SK-N-SH treated with all-trans-retinoic acid at 6 μM for 48 hours (cell line): ENCODE measurements around the gene CLTCL1.
"Not testable (repeated sequence)": the region's sequence is repeated elsewhere in the genome, so short reads cannot be mapped to it uniquely, and the experiment has no call there.

Source experiments
- ATAC-seq: fragments of 200-7000 bp; cut with Tn5 transposase; 3 replicates; pipeline ENCODE4 v1.9.1; 2020; ENCODE audit warnings: mild to moderate bottlenecking, moderate library complexity
- ARNTL ChIP-seq: fragments of 450-650 bp; formaldehyde crosslinking; IDR thresholded peaks from 2 replicates; pipeline ENCODE4 v1.5.0; 2020; ENCODE audit warnings: low read depth, mild to moderate bottlenecking, moderate library complexity, borderline replicate concordance
- BACH2 ChIP-seq: fragments of 250-450 bp; sonication (Bioruptor Pico); IDR thresholded peaks from 2 replicates; pipeline ENCODE4 v1.9.0; 2021; ENCODE audit warnings: mild to moderate bottlenecking, borderline replicate concordance
- CSDC2 ChIP-seq: fragments of 250-450 bp; sonication (Bioruptor Pico); IDR thresholded peaks from 2 replicates; pipeline ENCODE4 v1.5.0; 2020; ENCODE audit warnings: mild to moderate bottlenecking, moderate library complexity
- ESRRG ChIP-seq: fragments of 250-450 bp; sonication (Bioruptor Pico); IDR thresholded peaks from 2 replicates; pipeline ENCODE4 v1.6.1; 2021; ENCODE audit warnings: mild to moderate bottlenecking
- GLIS3 ChIP-seq: fragments of 250-450 bp; sonication (Bioruptor Pico); IDR thresholded peaks from 2 replicates; pipeline ENCODE4 v1.5.0; 2020; ENCODE audit warnings: mild to moderate bottlenecking, moderate library complexity
- ISL1 ChIP-seq: fragments of 250-450 bp; sonication (Bioruptor Pico); IDR thresholded peaks from 2 replicates; pipeline ENCODE4 v2.1.2; 2022; ENCODE audit warnings: mild to moderate bottlenecking, moderate library complexity
- OSR1 ChIP-seq: fragments of 250-450 bp; sonication (Bioruptor Pico); IDR thresholded peaks from 2 replicates; pipeline ENCODE4 v1.8.0; 2022; ENCODE audit warnings: moderate library complexity, mild to moderate bottlenecking, inconsistent platforms
- PATZ1 ChIP-seq: fragments of 250-450 bp; sonication (Bioruptor Pico); IDR thresholded peaks from 2 replicates; pipeline ENCODE4 v1.8.0; 2020; ENCODE audit warnings: mild to moderate bottlenecking, moderate library complexity, borderline replicate concordance
- PPARA ChIP-seq: fragments of 250-450 bp; sonication (Bioruptor Pico); IDR thresholded peaks from 2 replicates; pipeline ENCODE4 v1.5.0; 2020; ENCODE audit warnings: mild to moderate bottlenecking, borderline replicate concordance
- RARB ChIP-seq: fragments of 250-450 bp; sonication (Bioruptor Pico); IDR thresholded peaks from 2 replicates; pipeline ENCODE4 v1.8.0; 2021; ENCODE audit warnings: mild to moderate bottlenecking, moderate library complexity
- SNAI2 ChIP-seq: fragments of 250-450 bp; sonication (Bioruptor Pico); IDR thresholded peaks from 2 replicates; pipeline ENCODE4 v1.5.0; 2020; ENCODE audit warnings: mild to moderate bottlenecking, moderate library complexity
- TCF4 ChIP-seq: fragments of 250-450 bp; sonication (Bioruptor Pico); IDR thresholded peaks from 2 replicates; pipeline ENCODE4 v1.8.0; 2021; ENCODE audit warnings: mild to moderate bottlenecking, moderate library complexity, borderline replicate concordance
- TOX ChIP-seq: fragments of 250-450 bp; sonication (Bioruptor Pico); IDR thresholded peaks from 2 replicates; pipeline ENCODE4 v1.8.0; 2021; ENCODE audit warnings: mild to moderate bottlenecking, moderate library complexity, borderline replicate concordance
- ZC3H10 ChIP-seq: fragments of 250-450 bp; sonication (Bioruptor Pico); IDR thresholded peaks from 2 replicates; pipeline ENCODE4 v1.5.1; 2021; ENCODE audit warnings: mild to moderate bottlenecking, moderate library complexity
- ZFP3 ChIP-seq: fragments of 250-450 bp; sonication (Bioruptor Pico); IDR thresholded peaks from 2 replicates; pipeline ENCODE4 v1.5.0; 2020; ENCODE audit warnings: mild to moderate bottlenecking, moderate library complexity
- ZFP30 ChIP-seq: fragments of 450-650 bp; formaldehyde crosslinking; IDR thresholded peaks from 2 replicates; pipeline ENCODE4 v1.5.0; 2022; ENCODE audit warnings: mild to moderate bottlenecking, moderate library complexity
- ZNF565 ChIP-seq: fragments of 450-650 bp; formaldehyde crosslinking; conservative IDR thresholded peaks from 2 replicates; pipeline ENCODE4 v1.5.0; 2020; ENCODE audit warnings: low read depth, mild to moderate bottlenecking, moderate library complexity
- ZNF70 ChIP-seq: fragments of 450-650 bp; formaldehyde crosslinking; IDR thresholded peaks from 2 replicates; pipeline ENCODE4 v1.5.0; 2020; ENCODE audit warnings: mild to moderate bottlenecking, moderate library complexity
- ZNF8 ChIP-seq: fragments of 450-650 bp; formaldehyde crosslinking; IDR thresholded peaks from 2 replicates; pipeline ENCODE4 v1.5.0; 2020; ENCODE audit warnings: mild to moderate bottlenecking, moderate library complexity
- TF ChIP-seq, protein P1 (sequence below): fragments of 250-450 bp; sonication (Bioruptor Pico); IDR thresholded peaks from 2 replicates; pipeline ENCODE4 v1.8.0; 2021; ENCODE audit warnings: low read depth, mild to moderate bottlenecking, moderate library complexity, borderline replicate concordance
- TF ChIP-seq, protein P2 (sequence below): fragments of 250-450 bp; sonication (Bioruptor Pico); IDR thresholded peaks from 2 replicates; pipeline ENCODE4 v1.5.0; 2020; ENCODE audit warnings: mild to moderate bottlenecking, moderate library complexity

The CLTCL1 gene

DNA sequence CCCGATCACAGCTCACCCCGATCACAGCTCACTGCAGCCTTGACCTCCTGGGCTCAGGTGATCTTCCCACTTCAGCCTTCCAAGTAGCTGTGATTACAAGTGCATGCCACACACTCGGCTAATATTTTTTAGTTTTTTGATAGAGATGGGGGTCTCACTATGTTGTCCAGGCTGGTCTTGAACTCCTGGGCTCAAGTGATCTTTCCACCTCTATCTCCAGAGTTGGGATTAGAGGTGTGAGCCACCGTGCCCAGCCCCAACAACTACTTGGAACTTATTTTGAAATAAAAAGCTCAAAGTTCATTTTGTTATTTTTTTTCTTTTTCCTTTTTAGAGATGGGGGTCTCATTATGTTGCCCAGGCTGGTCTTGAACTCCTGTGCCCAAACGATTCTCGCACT is 85.2 kb downstream of the CLTCL1 start:
- ATAC-seq, result no peak
- TF ChIP-seq ARNTL (CRISPR knock-in tag) (no peak), BACH2 (CRISPR knock-in tag) (no peak), CSDC2 (CRISPR knock-in tag) (no peak), ESRRG (CRISPR knock-in tag) (no peak)

DNA sequence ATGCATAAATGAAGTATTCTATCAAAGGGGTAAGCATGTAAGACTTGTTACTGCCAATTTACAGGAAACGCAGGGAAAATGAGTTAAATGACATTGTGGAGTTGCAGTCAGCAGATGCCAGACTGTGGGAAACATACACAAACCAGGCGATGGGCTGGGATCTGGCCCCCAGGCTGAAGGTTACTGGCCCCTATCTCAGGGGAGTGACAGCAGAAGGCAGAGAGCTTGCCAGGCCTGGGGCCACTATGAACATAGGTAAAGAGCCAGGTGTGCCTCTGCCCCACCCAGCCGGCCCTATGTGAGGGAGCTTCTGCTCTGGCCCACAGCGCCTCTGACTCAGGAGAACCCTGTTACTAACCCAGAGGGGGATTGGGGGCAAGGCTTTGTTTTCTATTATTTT is 86.9 kb downstream of the CLTCL1 start:
- TF ChIP-seq ZNF565 (CRISPR knock-in tag) (no peak), ARNTL (CRISPR knock-in tag) (no peak)
- no peak for ATAC-seq

- ATAC-seq, result no peak
These were observed 87.7 kb downstream of the CLTCL1 start for GRCh38 chr22:19203834-19204233.

GRCh38 chr22:19202799-19203186 is 88.7 kb downstream of the CLTCL1 start:
- not testable (repeated sequence) for ATAC-seq

More at GRCh38 chr22:19203834-19204233, 87.7 kb downstream of the CLTCL1 start:
- TF ChIP-seq SNAI2 (CRISPR knock-in tag), result no peak
- TF ChIP-seq ZFP3 (CRISPR knock-in tag), result no peak
- no peak for TF ChIP-seq OSR1 (CRISPR knock-in tag)
- no peak for TF ChIP-seq GLIS3

DNA sequence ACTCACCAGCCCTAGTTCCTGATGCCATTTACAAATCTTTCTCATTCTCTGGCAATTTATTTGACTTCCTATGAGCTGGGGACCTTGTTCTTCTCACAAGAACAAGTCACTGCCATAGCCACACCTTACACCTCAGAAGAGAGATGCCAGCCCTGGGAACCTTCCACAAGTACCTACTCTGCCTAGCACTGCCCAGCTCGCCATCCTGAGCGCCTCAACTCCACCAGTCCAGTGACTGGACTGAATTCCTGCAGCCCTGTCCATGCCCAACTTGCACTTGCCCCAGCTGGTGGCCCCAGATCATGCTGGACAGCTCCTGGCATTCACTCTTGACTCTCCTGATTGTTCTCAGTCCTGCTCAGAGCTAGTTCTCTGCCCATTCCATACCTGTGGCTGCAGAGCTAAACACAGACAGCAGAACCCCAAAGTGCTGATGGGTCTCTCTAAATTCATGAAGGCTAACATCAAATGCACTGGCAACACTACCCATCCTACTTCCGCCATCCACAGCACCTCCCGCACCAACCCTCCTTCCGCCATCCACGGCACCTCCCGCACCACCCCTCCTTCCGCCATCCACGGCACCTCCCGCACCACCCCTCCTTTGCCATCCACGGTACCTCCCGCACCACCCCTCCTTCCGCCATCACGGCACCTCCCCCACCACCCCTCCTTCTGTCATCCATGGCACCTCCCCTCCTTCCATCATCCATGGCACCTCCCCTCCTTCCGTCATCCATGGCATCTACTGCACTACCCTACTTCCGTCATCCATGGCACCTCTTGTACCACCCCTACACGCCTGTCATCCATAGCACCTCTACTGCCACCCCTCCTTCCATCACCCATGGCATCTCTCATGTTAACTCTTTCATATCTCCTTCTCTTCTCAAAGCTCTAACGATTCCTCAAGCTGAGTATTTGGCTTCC is 89.4 kb downstream of the CLTCL1 start:
- ATAC-seq, result no peak

More for the DNA sequence above, 89.4 kb downstream of the CLTCL1 start:
- TF ChIP-seq TCF4 (CRISPR knock-in tag) (no peak), ISL1 (no peak), ZC3H10 (CRISPR knock-in tag) (no peak), PATZ1 (CRISPR knock-in tag) (no peak), ZFP3 (CRISPR knock-in tag) (no peak), ARNTL (CRISPR knock-in tag) (no peak), ESRRG (CRISPR knock-in tag) (no peak), CSDC2 (CRISPR knock-in tag) (no peak), OSR1 (CRISPR knock-in tag) (no peak), TOX (CRISPR knock-in tag) (no peak), ZFP30 (CRISPR knock-in tag) (no peak), ZNF8 (CRISPR knock-in tag) (no peak), ZNF70 (CRISPR knock-in tag) (no peak), ZNF565 (CRISPR knock-in tag) (no peak), PPARA (CRISPR knock-in tag) (no peak), RARB (no peak)
- TF ChIP-seq, protein P1, sequence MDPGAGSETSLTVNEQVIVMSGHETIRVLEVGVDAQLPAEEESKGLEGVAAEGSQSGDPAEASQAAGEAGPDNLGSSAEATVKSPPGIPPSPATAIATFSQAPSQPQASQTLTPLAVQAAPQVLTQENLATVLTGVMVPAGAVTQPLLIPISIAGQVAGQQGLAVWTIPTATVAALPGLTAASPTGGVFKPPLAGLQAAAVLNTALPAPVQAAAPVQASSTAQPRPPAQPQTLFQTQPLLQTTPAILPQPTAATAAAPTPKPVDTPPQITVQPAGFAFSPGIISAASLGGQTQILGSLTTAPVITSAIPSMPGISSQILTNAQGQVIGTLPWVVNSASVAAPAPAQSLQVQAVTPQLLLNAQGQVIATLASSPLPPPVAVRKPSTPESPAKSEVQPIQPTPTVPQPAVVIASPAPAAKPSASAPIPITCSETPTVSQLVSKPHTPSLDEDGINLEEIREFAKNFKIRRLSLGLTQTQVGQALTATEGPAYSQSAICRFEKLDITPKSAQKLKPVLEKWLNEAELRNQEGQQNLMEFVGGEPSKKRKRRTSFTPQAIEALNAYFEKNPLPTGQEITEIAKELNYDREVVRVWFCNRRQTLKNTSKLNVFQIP, result no peak
- TF ChIP-seq, protein P2, sequence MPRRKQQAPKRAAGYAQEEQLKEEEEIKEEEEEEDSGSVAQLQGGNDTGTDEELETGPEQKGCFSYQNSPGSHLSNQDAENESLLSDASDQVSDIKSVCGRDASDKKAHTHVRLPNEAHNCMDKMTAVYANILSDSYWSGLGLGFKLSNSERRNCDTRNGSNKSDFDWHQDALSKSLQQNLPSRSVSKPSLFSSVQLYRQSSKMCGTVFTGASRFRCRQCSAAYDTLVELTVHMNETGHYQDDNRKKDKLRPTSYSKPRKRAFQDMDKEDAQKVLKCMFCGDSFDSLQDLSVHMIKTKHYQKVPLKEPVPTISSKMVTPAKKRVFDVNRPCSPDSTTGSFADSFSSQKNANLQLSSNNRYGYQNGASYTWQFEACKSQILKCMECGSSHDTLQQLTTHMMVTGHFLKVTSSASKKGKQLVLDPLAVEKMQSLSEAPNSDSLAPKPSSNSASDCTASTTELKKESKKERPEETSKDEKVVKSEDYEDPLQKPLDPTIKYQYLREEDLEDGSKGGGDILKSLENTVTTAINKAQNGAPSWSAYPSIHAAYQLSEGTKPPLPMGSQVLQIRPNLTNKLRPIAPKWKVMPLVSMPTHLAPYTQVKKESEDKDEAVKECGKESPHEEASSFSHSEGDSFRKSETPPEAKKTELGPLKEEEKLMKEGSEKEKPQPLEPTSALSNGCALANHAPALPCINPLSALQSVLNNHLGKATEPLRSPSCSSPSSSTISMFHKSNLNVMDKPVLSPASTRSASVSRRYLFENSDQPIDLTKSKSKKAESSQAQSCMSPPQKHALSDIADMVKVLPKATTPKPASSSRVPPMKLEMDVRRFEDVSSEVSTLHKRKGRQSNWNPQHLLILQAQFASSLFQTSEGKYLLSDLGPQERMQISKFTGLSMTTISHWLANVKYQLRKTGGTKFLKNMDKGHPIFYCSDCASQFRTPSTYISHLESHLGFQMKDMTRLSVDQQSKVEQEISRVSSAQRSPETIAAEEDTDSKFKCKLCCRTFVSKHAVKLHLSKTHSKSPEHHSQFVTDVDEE (CRISPR knock-in tag), result no peak
